ENCODE data around the gene SMARCB1.

- TF ChIP-seq CTCF (IDR thresholded peaks at IDR 0.05): no peak
- no peak for TF ChIP-seq POLR2AphosphoS5 (IDR thresholded peaks at IDR 0.05)
Measured at GRCh38 chr22:23764899-23765881, 21.6 kb upstream of the SMARCB1 start.

Measured in sigmoid colon (tissue), 4 donors.